Neuronal stem cell (in vitro differentiated cells): Measurements from ENCODE around the gene FN3KRP.

ENCODE experiments used
- DNase-seq: peaks from one replicate; pipeline ENCODE4 v3.0.0-alpha.2; 2013; ENCODE audit warnings: low spot score
- H2AFZ ChIP-seq: one replicate; pipeline ENCODE4 v1.6.1; 2013; ENCODE audit warnings: mild to moderate bottlenecking, low read length, inconsistent platforms
- H2AK5ac ChIP-seq: 2 replicates; pipeline ENCODE4 v1.6.1; 2013; ENCODE audit warnings: low read depth, mild to moderate bottlenecking, inconsistent platforms, low read length, moderate library complexity, mixed read lengths
- H2BK120ac ChIP-seq: 2 replicates; pipeline ENCODE4 v1.6.1; 2013; ENCODE audit warnings: low read depth, mild to moderate bottlenecking, inconsistent platforms, low read length, moderate library complexity, mixed read lengths
- H2BK12ac ChIP-seq: one replicate; pipeline ENCODE4 v1.6.1; 2013; ENCODE audit warnings: low read length, inconsistent platforms
- H2BK15ac ChIP-seq: 2 replicates; pipeline ENCODE4 v1.6.1; 2013; ENCODE audit warnings: mild to moderate bottlenecking, low read length, inconsistent platforms, mixed read lengths
- H2BK5ac ChIP-seq: one replicate; pipeline ENCODE4 v1.6.1; 2013; ENCODE audit warnings: inconsistent platforms, mild to moderate bottlenecking, low read length, moderate library complexity
- H3K14ac ChIP-seq: one replicate; pipeline ENCODE4 v1.6.1; 2013; ENCODE audit warnings: low read length, inconsistent platforms
- H3K18ac ChIP-seq: 2 replicates; pipeline ENCODE4 v1.6.1; 2013; ENCODE audit warnings: low read length, inconsistent platforms
- H3K23ac ChIP-seq: 2 replicates; pipeline ENCODE4 v1.6.1; 2013; ENCODE audit warnings: low read depth, mild to moderate bottlenecking, mixed read lengths, low read length, inconsistent platforms; ENCODE audit not compliant: poor library complexity
- H3K27ac ChIP-seq: replicated peaks from 3 replicates; pipeline ENCODE4 v1.5.1; 2013; ENCODE audit warnings: low read length, inconsistent platforms
- H3K27me3 ChIP-seq, 3 experiments: 2 replicates each; pipeline ENCODE4 v1.6.1; 2013; ENCODE audit warnings: low read length in 3 of 3, mild to moderate bottlenecking in 2 of 3, inconsistent platforms in 1 of 3, low read depth in 1 of 3, mixed read lengths in 1 of 3, moderate library complexity in 1 of 3; ENCODE audit not compliant: control insufficient read depth in 3 of 3, insufficient read depth in 3 of 3
- H3K36me3 ChIP-seq, 2 donors: replicated peaks in 1 of 2; 2 replicates each; pipeline ENCODE4 v1.6.1; 2013; ENCODE audit warnings: low read length in 2 of 2; ENCODE audit not compliant: control insufficient read depth in 2 of 2, insufficient read depth in 2 of 2
- H3K4ac ChIP-seq: 2 replicates; pipeline ENCODE4 v1.6.1; 2013; ENCODE audit warnings: inconsistent platforms, mild to moderate bottlenecking, low read length, moderate library complexity
- H3K4me1 ChIP-seq, 2 donors: 1 replicate in 1 of 2; 2 replicates in 1 of 2; pipeline ENCODE4 v1.6.1; 2013; ENCODE audit warnings: low read length in 2 of 2, low read depth in 1 of 2; ENCODE audit not compliant: control insufficient read depth in 2 of 2, insufficient read depth in 1 of 2
- H3K4me2 ChIP-seq: one replicate; pipeline ENCODE4 v1.6.1; 2013; ENCODE audit warnings: mild to moderate bottlenecking, low read length, inconsistent platforms; ENCODE audit not compliant: insufficient read depth, poor library complexity, severe bottlenecking
- H3K4me3 ChIP-seq, 2 donors: 2 replicates each; pipeline ENCODE4 v1.5.1; 2013; ENCODE audit warnings: low read length in 2 of 2, mild to moderate bottlenecking in 2 of 2, inconsistent platforms in 1 of 2, moderate library complexity in 1 of 2
- H3K79me1 ChIP-seq: one replicate; pipeline ENCODE4 v1.6.1; 2013; ENCODE audit warnings: low read depth, mild to moderate bottlenecking, inconsistent platforms, low read length, moderate library complexity
- H3K9ac ChIP-seq: one replicate; pipeline ENCODE4 v1.6.1; 2013; ENCODE audit warnings: mild to moderate bottlenecking, low read depth, low read length, inconsistent platforms; ENCODE audit not compliant: poor library complexity
- H3K9me3 ChIP-seq, 2 donors: replicated peaks in 1 of 2; 2 replicates each; pipeline versions ENCODE3 to v1.6.1; 2013; ENCODE audit warnings: low read length in 2 of 2, mild to moderate bottlenecking in 2 of 2, inconsistent platforms in 1 of 2, low read depth in 1 of 2, mixed read lengths in 1 of 2, moderate library complexity in 1 of 2; ENCODE audit not compliant: control insufficient read depth in 2 of 2, insufficient read depth in 1 of 2
- H4K8ac ChIP-seq: one replicate; pipeline ENCODE4 v1.6.1; 2013; ENCODE audit warnings: low read depth, mild to moderate bottlenecking, inconsistent platforms, low read length, moderate library complexity
- H4K91ac ChIP-seq: one replicate; pipeline ENCODE4 v1.6.1; 2013; ENCODE audit warnings: low read length, low read depth, mild to moderate bottlenecking, inconsistent platforms; ENCODE audit not compliant: poor library complexity
- WGBS, 2 donors: extraction: QIAGEN DNeasy Blood & Tissue Kit; methylation state at CpG; one replicate each; pipeline ENCODE4 v1.1.7; 2013; ENCODE audit warnings: missing lambda C conversion rate in 2 of 2, mixed read lengths in 1 of 2; ENCODE audit not compliant: insufficient read length in 2 of 2, insufficient replicate concordance in 1 of 2; ENCODE audit errors: extremely low coverage in 2 of 2; 5-methylcytosine and 5-hydroxymethylcytosine counted together

FN3KRP gene

DNA sequence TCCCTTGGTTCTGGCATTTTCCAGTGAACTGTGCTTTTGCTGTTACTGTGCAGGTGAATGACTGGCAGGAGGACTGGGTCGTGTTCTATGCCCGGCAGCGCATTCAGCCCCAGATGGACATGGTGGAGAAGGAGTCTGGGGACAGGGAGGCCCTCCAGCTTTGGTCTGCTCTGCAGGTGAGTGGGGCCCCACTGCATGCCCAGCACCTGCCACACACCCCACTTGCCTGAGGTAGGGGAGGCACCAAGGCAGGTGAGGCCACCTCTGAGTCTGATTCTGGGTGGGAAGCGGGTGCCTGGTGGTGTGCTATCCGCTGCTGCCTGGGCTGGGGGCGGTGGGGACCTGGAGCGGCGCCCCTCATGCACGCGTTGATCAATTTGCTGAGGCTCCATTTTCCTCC, 9.9 kb downstream of the FN3KRP start:
- H3K4me1 ChIP-seq = no peaks in the 10 kb centered on the region
- H3K14ac ChIP-seq = no peak overlapping the region
- H3K4ac ChIP-seq = no peak overlapping the region
- H3K27me3 ChIP-seq = no peaks in the 10 kb centered on the region
- H3K79me1 ChIP-seq = peaks cover 5% of the 10 kb centered on the region
- H2BK5ac ChIP-seq = peak overlapping the region; percentile 82
- no peak overlapping the region for H4K91ac ChIP-seq
- H2AK5ac ChIP-seq = no peak overlapping the region
- H2BK120ac ChIP-seq = no peak overlapping the region
- H2AFZ ChIP-seq = no peak overlapping the region
- no peak overlapping the region for H3K18ac ChIP-seq
- peak overlapping the region; percentile 21 for H3K9ac ChIP-seq
- H3K27ac ChIP-seq = no peak overlapping the region
- no peak for DNase-seq
- no peak overlapping the region for H3K4me2 ChIP-seq
- H3K9me3 ChIP-seq = peaks cover 0 to 4% of the 10 kb centered on the region in 2 donors
- H4K8ac ChIP-seq = no peak overlapping the region
- no CpG with 5 or more reads among the region's 10 CpGs for WGBS, 2 donors
- no peak overlapping the region for H3K4me3 ChIP-seq
- no peak overlapping the region for H3K23ac ChIP-seq
- peaks cover 33 to 71% of the 10 kb centered on the region in 2 donors for H3K36me3 ChIP-seq
- H2BK15ac ChIP-seq = no peak overlapping the region
- H2BK12ac ChIP-seq = no peak overlapping the region

DNA sequence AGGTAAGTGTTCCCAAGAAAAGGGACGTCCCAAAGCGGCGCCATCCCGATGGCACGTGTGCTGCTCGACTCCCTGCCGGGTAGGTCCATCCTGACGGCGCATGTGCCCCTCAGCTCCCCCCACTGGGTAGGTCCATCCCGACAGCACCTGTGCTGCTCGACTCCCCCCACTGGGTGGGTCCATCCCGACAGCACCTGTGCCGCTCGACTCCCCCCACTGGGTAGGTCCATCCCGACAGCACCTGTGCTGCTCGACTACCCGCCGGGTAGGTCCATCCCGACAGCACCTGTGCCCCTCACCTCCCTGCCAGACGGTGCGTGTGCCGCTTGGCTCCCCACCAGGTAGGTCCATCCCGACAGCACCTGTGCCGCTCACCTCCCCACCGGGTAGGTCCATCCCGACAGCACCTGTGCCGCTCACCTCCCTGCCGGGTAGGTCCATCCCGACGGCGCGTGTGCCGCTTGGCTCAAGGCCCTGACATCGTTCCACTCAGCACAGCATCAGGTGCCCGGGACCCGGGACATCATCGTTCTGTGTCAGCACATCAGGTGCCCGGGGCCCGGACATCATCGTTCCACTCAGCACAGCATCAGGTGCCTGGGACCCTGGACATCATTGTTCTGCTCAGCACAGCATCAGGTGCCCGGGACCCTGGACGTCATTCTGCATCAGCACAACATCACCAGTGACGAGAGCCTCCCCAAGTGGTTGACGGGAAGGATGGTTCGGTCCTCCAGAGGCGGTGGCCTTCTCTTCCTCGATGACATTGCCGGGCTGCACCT, 13.2 kb downstream of the FN3KRP start:
- Histone ChIP-seq H2BK5ac (no peak overlapping the region), H2BK15ac (no peak overlapping the region), H3K23ac (peak overlapping the region; percentile 85), H3K18ac (peak overlapping the region; percentile 27), H4K91ac (no peak overlapping the region), H2AK5ac (no peak overlapping the region), H3K4me1 (no peaks in the 10 kb centered on the region), H3K36me3 (peaks cover 29 to 79% of the 10 kb centered on the region in 2 donors), H3K9me3 (peaks cover 12 to 14% of the 10 kb centered on the region in 2 donors), H3K4ac (no peak overlapping the region), H3K4me2 (no peak overlapping the region), H2AFZ (no peak overlapping the region), H3K79me1 (peaks cover 2% of the 10 kb centered on the region), H3K27ac (no peak overlapping the region), H4K8ac (peak overlapping the region; percentile 17), H3K14ac (peak overlapping the region; percentile 56), H2BK12ac (no peak overlapping the region), H3K4me3 (no peak overlapping the region), H3K27me3 (no peaks in the 10 kb centered on the region), H2BK120ac (no peak overlapping the region), H3K9ac (peak overlapping the region; percentile 60)
- no CpG with 5 or more reads among the region's 48 CpGs for WGBS, 2 donors
- DNase-seq = no peak

DNA sequence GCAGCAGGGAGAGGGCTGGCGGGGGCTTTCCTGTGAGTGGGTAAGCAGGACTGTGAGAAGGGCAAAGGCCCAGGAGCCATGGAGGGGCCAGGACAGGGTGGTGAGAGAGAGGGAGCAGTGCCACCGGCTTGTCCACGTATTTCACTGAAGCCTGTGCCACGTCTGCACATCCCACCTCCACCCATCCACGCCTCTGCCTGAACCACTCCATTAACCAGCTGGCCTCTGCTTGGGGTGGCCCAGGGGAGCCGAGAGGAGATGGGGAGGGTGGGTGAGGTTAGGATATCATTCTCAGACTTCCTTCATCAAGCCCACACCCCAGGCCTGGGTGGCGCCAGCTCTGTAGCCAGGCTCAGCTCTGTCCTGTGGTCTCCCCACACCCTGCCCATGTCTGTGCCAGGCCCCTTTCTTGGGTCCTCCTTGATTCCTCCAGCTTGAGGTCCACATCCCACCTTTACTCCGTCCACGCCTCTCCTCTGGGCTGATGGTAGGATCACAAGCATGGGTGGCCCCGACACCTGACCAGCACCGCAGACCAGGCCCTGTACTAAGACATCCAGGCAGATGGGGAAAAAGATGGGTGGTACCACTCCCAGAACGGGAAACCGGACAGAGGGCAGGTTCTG, 15.7 kb downstream of the FN3KRP start:
- H3K9ac ChIP-seq = no peak overlapping the region
- no peak overlapping the region for H3K4me2 ChIP-seq
- H3K4me3 ChIP-seq = no peak overlapping the region
- H4K91ac ChIP-seq = no peak overlapping the region
- no peak overlapping the region for H2AK5ac ChIP-seq
- H3K14ac ChIP-seq = no peak overlapping the region
- H2AFZ ChIP-seq = no peak overlapping the region
- H3K23ac ChIP-seq = no peak overlapping the region
- no CpG with 5 or more reads among the region's 13 CpGs for WGBS, 2 donors
- peaks cover 21 to 66% of the 10 kb centered on the region in 2 donors for H3K36me3 ChIP-seq
- no peak overlapping the region for H4K8ac ChIP-seq
- H3K27me3 ChIP-seq = no peaks in the 10 kb centered on the region
- H3K79me1 ChIP-seq = peaks cover 2% of the 10 kb centered on the region
- H3K27ac ChIP-seq = no peak overlapping the region
- no peak overlapping the region for H2BK12ac ChIP-seq
- H2BK15ac ChIP-seq = no peak overlapping the region
- no peak for DNase-seq
- peak overlapping the region; percentile 49 for H2BK5ac ChIP-seq
- no peak overlapping the region for H3K18ac ChIP-seq
- peaks cover 12 to 14% of the 10 kb centered on the region in 2 donors for H3K9me3 ChIP-seq
- no peak overlapping the region for H3K4ac ChIP-seq
- H2BK120ac ChIP-seq = no peak overlapping the region
- H3K4me1 ChIP-seq = peaks cover 0 to 2% of the 10 kb centered on the region in 2 donors
